ENCODE results near the gene ERCC4. TPM values are rescaled to one million over a fixed set of nuclear protein-coding genes. Genes with fewer than 3 reads are reported as not detected.

The ERCC4 gene
- total and polyA plus RNA-seq, 2 of the 8 experiments (the other 6 are each of a cell fraction or from before 2014, with no cell fraction given), result 1.6 to 13.2 TPM

DNA sequence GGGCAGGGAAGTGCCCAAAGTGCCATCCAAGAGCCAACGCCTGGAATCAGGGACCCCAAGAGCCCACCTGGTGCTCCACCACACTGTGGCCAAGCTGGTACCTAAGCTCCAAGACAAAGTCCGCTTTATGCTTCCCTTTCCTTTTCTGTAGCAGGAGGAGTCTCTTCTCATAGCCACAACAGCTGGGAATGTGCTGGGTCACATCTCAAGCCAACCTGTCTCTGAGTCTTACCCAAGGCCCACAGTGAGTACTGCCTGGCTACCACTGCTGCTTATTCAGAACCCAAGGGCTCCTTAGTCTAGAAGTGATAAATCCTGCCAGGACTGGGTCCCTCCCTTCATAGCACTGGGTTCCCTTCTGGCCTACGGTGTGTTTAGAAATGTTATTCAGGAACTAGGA lies 49.8 kb downstream of the ERCC4 start:
- Histone ChIP-seq H3K14ac (ENCODE audit: insufficient read length) (no peak overlapping the region), H3K36me3 (ENCODE audit: control insufficient read depth in 2 of 4, insufficient read depth in 4 of 4, low read length in 3 of 4) (no peaks in the 10 kb centered on the region), H3K27me3 (replicated peaks in 1 of 4; ENCODE audit: control insufficient read depth in 3 of 4, extremely low read depth in 1 of 4, insufficient read depth in 3 of 4, low read length in 3 of 4) (no peaks in the 10 kb centered on the region), H3K27ac (ENCODE audit: low read depth, low read length) (no peak overlapping the region), H3K9ac (replicated peaks in 1 of 4; ENCODE audit: extremely low read depth in 1 of 4, low read depth in 3 of 4, low read length in 3 of 4) (no peak overlapping the region), H3K79me2 (ENCODE audit: control insufficient read depth in 1 of 2, insufficient read depth in 2 of 2, low read length in 2 of 2) (no peaks in the 10 kb centered on the region), H3K4me2 (ENCODE audit: insufficient read depth in 1 of 2, low read depth in 2 of 2, low read length in 2 of 2) (no peak overlapping the region), H3K23me2 (ENCODE audit: low read depth, low read length) (no peaks in the 10 kb centered on the region), H3K56ac (replicated peaks; ENCODE audit: insufficient read length, low read depth, low read length) (no peak overlapping the region), H3K4me3 (ENCODE audit: extremely low read depth in 1 of 4, insufficient read depth in 2 of 4, low read depth in 3 of 4, low read length in 4 of 4) (no peak overlapping the region), H2BK120ac (replicated peaks; ENCODE audit: low read depth, low read length) (no peak overlapping the region), H3K79me1 (ENCODE audit: low read depth, low read length) (no peaks in the 10 kb centered on the region), H3K4me1 (replicated peaks in 1 of 4; ENCODE audit: control insufficient read depth in 3 of 4, insufficient read depth in 4 of 4, low read length in 3 of 4) (no peaks in the 10 kb centered on the region), H2AK5ac (ENCODE audit: low read depth, low read length) (no peak overlapping the region), H2BK20ac (ENCODE audit: low read length) (no peak overlapping the region), H3K23ac (ENCODE audit: insufficient read length) (no peak overlapping the region), H2BK5ac (ENCODE audit: low read depth, low read length) (no peak overlapping the region), H3K18ac (ENCODE audit: extremely low read depth, low read length) (no peak overlapping the region), H2BK15ac (ENCODE audit: low read length) (no peak overlapping the region), H3K9me3 (ENCODE audit: insufficient read depth in 2 of 2, low read depth in 1 of 2, low read length in 1 of 2) (no peaks in the 10 kb centered on the region), H4K5ac (ENCODE audit: insufficient read length, low read depth, low read length) (no peak overlapping the region), H4K8ac (ENCODE audit: extremely low read depth, insufficient read depth, low read length) (no peak overlapping the region), H2BK12ac (ENCODE audit: low read depth, low read length) (no peak overlapping the region), H2AFZ (ENCODE audit: low read length) (peak overlapping the region; percentile 50; the same call in 1 of the 2 replicates), H4K20me1 (replicated peaks in 1 of 2; ENCODE audit: control insufficient read depth in 1 of 2, insufficient read depth in 2 of 2, low read length in 2 of 2) (no peaks in the 10 kb centered on the region), H4K91ac (replicated peaks; ENCODE audit: insufficient read length, low read length) (no peak overlapping the region), H3K4ac (replicated peaks; ENCODE audit: insufficient read length, low read depth, low read length) (no peak overlapping the region)
- no peak for TF ChIP-seq BRCA1 (IDR thresholded peaks at IDR 0.05; ENCODE audit: low read depth, low read length)
- TF ChIP-seq CREB1 (IDR thresholded peaks at IDR 0.05), result no peak
- no peak for TF ChIP-seq SP1 (IDR thresholded peaks at IDR 0.05; ENCODE audit: low read depth, low read length)
- TF ChIP-seq SIRT6 (IDR thresholded peaks at IDR 0.05; ENCODE audit: low read length), result no peak
- TF ChIP-seq NRF1 (IDR thresholded peaks at IDR 0.05; ENCODE audit: low read depth, low read length), result no peak
- no peak for TF ChIP-seq KDM4A (IDR thresholded peaks at IDR 0.05; ENCODE audit: low read depth, low read length, severe bottlenecking)
- no peak for TF ChIP-seq EGR1 (IDR thresholded peaks at IDR 0.05; ENCODE audit: borderline replicate concordance, low read depth, low read length)
- no peak for TF ChIP-seq KDM1A (IDR thresholded peaks at IDR 0.05; ENCODE audit: borderline replicate concordance, low read length)
- TF ChIP-seq BACH1 (IDR thresholded peaks at IDR 0.05; ENCODE audit: low read length), result no peak
- TF ChIP-seq GTF2F1 (IDR thresholded peaks at IDR 0.05; ENCODE audit: borderline replicate concordance, low read depth, low read length), result no peak
- TF ChIP-seq JUND (IDR thresholded peaks at IDR 0.05; ENCODE audit: low read length), result no peak
- no peak for TF ChIP-seq RNF2 (IDR thresholded peaks at IDR 0.05; ENCODE audit: borderline replicate concordance, low read depth, low read length, missing control alignments, poor library complexity, severe bottlenecking)
- no peak for DNase-seq (ENCODE audit: low read depth in 1 of 2, low spot score in 2 of 2)
- 87% methylated on average over 3 of the region's 3 CpGs; no CpG with 5 or more reads in 1 of the 2 experiments for WGBS, 2 experiments (ENCODE audit: extremely low coverage in 1 of 2, insufficient coverage in 1 of 2, insufficient read length in 1 of 2, insufficient replicate concordance in 2 of 2, low coverage in 1 of 2, low lambda C conversion rate in 2 of 2, missing lambda C conversion rate in 1 of 2)
- FAIRE-seq, result no peak
- ChIA-PET POLR2A (ENCODE audit: partially characterized antibody) (interaction anchor here (0.7 kb wide), 1 partner anchor 11 kb away, joined by 3 read pairs; no protein-coding TSS in a partner anchor), CTCF (ENCODE audit: partially characterized antibody) (interaction anchor here (0.7 to 2.6 kb wide), 16 partner anchors 11 to 364 kb away, joined by 3 to 11 read pairs (median 4); no protein-coding TSS in a partner anchor)
